Cardiac muscle cell (in vitro differentiated cells and primary cell): ENCODE results near the gene FGD3. TPM values are rescaled to one million over a fixed set of nuclear protein-coding genes. Genes with fewer than 3 reads are reported as not detected.

ENCODE experiments used
- DNase-seq, 2 donors: peaks; one replicate each; pipeline versions ENCODE4 v3.0.0 to v3.0.0-alpha.2; 2010 to 2017; ENCODE audit warnings: low read depth in 1 of 2, low spot score in 1 of 2
- H3K27ac ChIP-seq: fragments of 200-600 bp; sonication (generic); 2 replicates; pipeline ENCODE4 v1.5.1; 2016
- H3K27me3 ChIP-seq: fragments of 200-600 bp; sonication (generic); 2 replicates; pipeline ENCODE4 v1.6.0; 2016; ENCODE audit warnings: control low read depth
- H3K36me3 ChIP-seq: fragments of 200-600 bp; sonication (generic); 2 replicates; pipeline ENCODE4 v1.5.1; 2016; ENCODE audit warnings: control low read depth
- H3K4me1 ChIP-seq: fragments of 200-600 bp; sonication (generic); 2 replicates; pipeline ENCODE4 v1.8.1; 2017; ENCODE audit warnings: low read depth, mild to moderate bottlenecking, mixed run types
- H3K4me3 ChIP-seq: fragments of 200-600 bp; sonication (generic); 2 replicates; pipeline ENCODE4 v1.5.1; 2016; ENCODE audit warnings: mild to moderate bottlenecking
- H3K9me3 ChIP-seq: fragments of 200-600 bp; sonication (generic); 2 replicates; pipeline ENCODE4 v1.5.1; 2017; ENCODE audit warnings: low read depth, mild to moderate bottlenecking, control low read depth
- polyA plus RNA-seq: library from polyadenylated mRNA; unstranded; fragments of >200 nt; fragmentation: Nextera tagmentation; extraction: Ambion mirVana; gene quantifications from 2 replicates; pipeline ENCODE4 v1.2.1, GENCODE V29; 2016
- total RNA-seq: library from RNA; depleted of rRNA; stranded (reverse); fragments of >200 nt; gene quantifications from 2 replicates; pipeline ENCODE4 v1.2.3, GENCODE V29; 2016
- TF ChIP-seq, protein P1 (sequence below): IDR thresholded peaks from 2 replicates; pipeline ENCODE4 v1.5.1; 2012; ENCODE audit warnings: low read depth, mild to moderate bottlenecking, low read length

FGD3 gene
- total and polyA plus RNA-seq, 2 experiments from 2014 or later, result 0.18 TPM; not detected in 1

DNA sequence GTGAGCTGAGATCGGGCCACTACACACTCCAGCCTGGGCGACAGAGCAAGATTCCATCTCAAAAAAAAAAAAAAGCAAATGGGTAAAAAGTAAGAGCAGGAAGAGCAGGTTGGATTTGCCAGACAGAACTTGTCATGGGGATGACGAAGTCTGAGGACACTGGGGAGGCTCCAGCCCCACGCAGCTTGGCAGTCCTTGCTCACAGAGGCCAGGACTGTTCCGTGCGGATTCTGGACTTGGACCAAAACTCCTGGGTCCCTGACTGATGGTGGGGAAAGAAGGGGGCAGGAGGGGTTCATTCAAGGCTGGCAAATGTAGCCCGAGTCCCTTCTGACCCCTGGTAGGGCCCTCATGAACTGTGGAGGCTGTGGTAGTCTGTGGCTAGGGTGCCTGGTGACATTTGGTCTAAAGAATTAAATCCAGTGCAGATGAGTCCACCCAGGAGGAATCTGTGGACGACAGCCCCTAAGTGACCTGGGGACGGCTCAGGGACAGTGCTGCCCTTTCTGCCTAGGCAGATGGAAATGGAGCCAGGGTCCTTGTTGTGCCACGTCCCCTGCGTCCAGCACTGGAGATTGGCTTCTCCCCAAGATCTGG lies 3.1 kb downstream of the FGD3 start:
- no peak for DNase-seq
- H3K36me3 ChIP-seq, result no peaks in the 10 kb centered on the region
- no peak overlapping the region for H3K27ac ChIP-seq
- no peak overlapping the region for H3K4me3 ChIP-seq
- no peaks in the 10 kb centered on the region for H3K9me3 ChIP-seq
- no peaks in the 10 kb centered on the region for H3K4me1 ChIP-seq
- peaks cover 78% of the 10 kb centered on the region for H3K27me3 ChIP-seq
- TF ChIP-seq, protein P1, sequence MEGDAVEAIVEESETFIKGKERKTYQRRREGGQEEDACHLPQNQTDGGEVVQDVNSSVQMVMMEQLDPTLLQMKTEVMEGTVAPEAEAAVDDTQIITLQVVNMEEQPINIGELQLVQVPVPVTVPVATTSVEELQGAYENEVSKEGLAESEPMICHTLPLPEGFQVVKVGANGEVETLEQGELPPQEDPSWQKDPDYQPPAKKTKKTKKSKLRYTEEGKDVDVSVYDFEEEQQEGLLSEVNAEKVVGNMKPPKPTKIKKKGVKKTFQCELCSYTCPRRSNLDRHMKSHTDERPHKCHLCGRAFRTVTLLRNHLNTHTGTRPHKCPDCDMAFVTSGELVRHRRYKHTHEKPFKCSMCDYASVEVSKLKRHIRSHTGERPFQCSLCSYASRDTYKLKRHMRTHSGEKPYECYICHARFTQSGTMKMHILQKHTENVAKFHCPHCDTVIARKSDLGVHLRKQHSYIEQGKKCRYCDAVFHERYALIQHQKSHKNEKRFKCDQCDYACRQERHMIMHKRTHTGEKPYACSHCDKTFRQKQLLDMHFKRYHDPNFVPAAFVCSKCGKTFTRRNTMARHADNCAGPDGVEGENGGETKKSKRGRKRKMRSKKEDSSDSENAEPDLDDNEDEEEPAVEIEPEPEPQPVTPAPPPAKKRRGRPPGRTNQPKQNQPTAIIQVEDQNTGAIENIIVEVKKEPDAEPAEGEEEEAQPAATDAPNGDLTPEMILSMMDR, result no peak

- no peaks in the 10 kb centered on the region for H3K36me3 ChIP-seq
- DNase-seq, result peak; percentile 31 to 90
- H3K4me1 ChIP-seq, result no peaks in the 10 kb centered on the region
- peaks cover 81% of the 10 kb centered on the region for H3K27me3 ChIP-seq
- no peaks in the 10 kb centered on the region for H3K9me3 ChIP-seq
- no peak overlapping the region for H3K4me3 ChIP-seq
- TF ChIP-seq, protein P1, result no peak
- no peak overlapping the region for H3K27ac ChIP-seq
Measured at GRCh38 chr9:92952906-92953610, 5.7 kb downstream of the FGD3 start.

GRCh38 chr9:92954049-92954861 lies 6.9 kb downstream of the FGD3 start:
- H3K36me3 ChIP-seq, result no peaks in the 10 kb centered on the region
- no peak overlapping the region for H3K27ac ChIP-seq
- no peaks in the 10 kb centered on the region for H3K9me3 ChIP-seq
- DNase-seq, result peak in 1 of 2 donors; percentile 15
- H3K4me1 ChIP-seq, result no peaks in the 10 kb centered on the region
- TF ChIP-seq, protein P1, result no peak
- H3K4me3 ChIP-seq, result no peak overlapping the region
- H3K27me3 ChIP-seq, result peaks cover 79% of the 10 kb centered on the region

GRCh38 chr9:92954886-92955285 lies 7.6 kb downstream of the FGD3 start:
- no peaks in the 10 kb centered on the region for H3K4me1 ChIP-seq
- no peak overlapping the region for H3K4me3 ChIP-seq
- H3K9me3 ChIP-seq, result no peaks in the 10 kb centered on the region
- peaks cover 79% of the 10 kb centered on the region for H3K27me3 ChIP-seq
- DNase-seq, result no peak
- TF ChIP-seq, protein P1, result no peak
- no peak overlapping the region for H3K27ac ChIP-seq
- H3K36me3 ChIP-seq, result no peaks in the 10 kb centered on the region

DNA sequence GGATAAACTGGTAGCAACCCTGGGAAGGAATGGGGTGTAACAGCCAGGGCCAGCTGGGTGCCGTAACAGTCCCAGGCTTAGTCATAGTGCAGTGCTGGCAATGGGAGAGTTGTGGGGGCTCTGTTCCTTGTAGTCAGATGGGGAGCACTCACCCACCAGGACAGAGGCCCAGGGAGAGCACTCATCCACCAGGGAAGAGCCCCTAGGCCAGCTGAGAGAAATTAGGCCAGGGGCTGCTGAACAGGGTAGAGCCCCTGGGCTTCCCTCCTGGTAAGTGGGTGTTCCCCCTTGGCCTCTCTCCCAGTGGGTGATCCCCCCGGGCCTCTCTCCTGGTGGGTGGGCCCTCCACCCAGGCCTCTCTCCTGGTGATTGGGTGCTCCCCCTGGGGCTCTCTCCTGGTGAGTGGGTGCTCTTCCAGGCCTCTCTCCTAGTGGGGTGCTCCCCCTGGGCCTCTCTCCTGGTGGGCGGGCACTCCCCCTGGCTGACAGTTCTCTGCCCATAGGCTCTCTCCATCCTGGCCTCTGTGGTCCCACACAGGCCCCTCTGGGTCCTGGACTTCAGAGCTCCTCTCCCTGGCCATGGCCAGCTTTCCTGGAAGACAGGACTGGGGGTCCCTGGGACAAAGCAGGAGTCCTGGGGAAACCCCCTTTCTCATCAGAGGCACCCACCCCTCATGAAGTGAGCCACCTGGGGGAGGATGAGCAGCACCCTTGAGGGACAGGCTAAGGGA lies 13.4 kb downstream of the FGD3 start:
- H3K4me3 ChIP-seq, result no peak overlapping the region
- H3K27ac ChIP-seq, result no peak overlapping the region
- H3K9me3 ChIP-seq, result no peaks in the 10 kb centered on the region
- DNase-seq, result no peak
- peaks cover 82% of the 10 kb centered on the region for H3K27me3 ChIP-seq
- H3K36me3 ChIP-seq, result no peaks in the 10 kb centered on the region
- TF ChIP-seq, protein P1, result no peak
- no peaks in the 10 kb centered on the region for H3K4me1 ChIP-seq
